Endodermal cell (in vitro differentiated cells): Measurements from ENCODE around the gene CD164. TPM values are rescaled to one million over a fixed set of nuclear protein-coding genes. Genes with fewer than 3 reads are reported as not detected.

ENCODE experiments used
- DNase-seq: peaks from one replicate; pipeline ENCODE4 v3.0.0-alpha.2; 2017
- H3K27ac ChIP-seq: 2 replicates; pipeline ENCODE4 v1.5.1; 2013; ENCODE audit warnings: mild to moderate bottlenecking, low read depth, low read length, moderate library complexity
- H3K27me3 ChIP-seq: 2 replicates; pipeline ENCODE4 v1.6.1; 2013; ENCODE audit warnings: mild to moderate bottlenecking, low read length, moderate library complexity; ENCODE audit not compliant: insufficient read depth, control insufficient read depth, poor library complexity, severe bottlenecking
- H3K36me3 ChIP-seq: 2 replicates; pipeline ENCODE4 v1.7.0; 2013; ENCODE audit warnings: mild to moderate bottlenecking, low read length, moderate library complexity; ENCODE audit not compliant: control insufficient read depth, insufficient read depth
- H3K4me1 ChIP-seq: one replicate; pipeline ENCODE4 v1.7.0; 2013; ENCODE audit warnings: low read length; ENCODE audit not compliant: control insufficient read depth, insufficient read depth
- H3K4me3 ChIP-seq: 2 replicates; pipeline ENCODE4 v1.5.1; 2013; ENCODE audit warnings: mild to moderate bottlenecking, low read length, moderate library complexity
- H3K9ac ChIP-seq: 2 replicates; pipeline ENCODE4 v1.6.1; 2013; ENCODE audit warnings: mild to moderate bottlenecking, low read length, moderate library complexity; ENCODE audit not compliant: poor library complexity, severe bottlenecking; ENCODE audit errors: extremely low read depth
- H3K9me3 ChIP-seq: 2 replicates; pipeline ENCODE4 v1.6.1; 2013; ENCODE audit warnings: mild to moderate bottlenecking, low read length, moderate library complexity; ENCODE audit not compliant: control insufficient read depth
- H3K27ac Mint-ChIP-seq: 2 replicates; pipeline ENCODE4 v1.8.0; 2020; ENCODE audit warnings: mixed read lengths
- H3K27me3 Mint-ChIP-seq: 2 replicates; pipeline ENCODE4 v1.8.0; 2021; ENCODE audit warnings: mild to moderate bottlenecking, mixed read lengths; ENCODE audit not compliant: insufficient read depth
- H3K36me3 Mint-ChIP-seq: 2 replicates; pipeline ENCODE4 v1.8.0; 2020; ENCODE audit warnings: low read depth, mixed read lengths
- H3K4me1 Mint-ChIP-seq: 2 replicates; pipeline ENCODE4 v1.8.0; 2020; ENCODE audit warnings: mixed read lengths
- H3K4me3 Mint-ChIP-seq: 2 replicates; pipeline ENCODE4 v1.8.0; 2020; ENCODE audit warnings: mild to moderate bottlenecking, moderate library complexity, mixed read lengths
- H3K9me3 Mint-ChIP-seq: 2 replicates; pipeline ENCODE4 v1.8.0; 2020; ENCODE audit warnings: mild to moderate bottlenecking, mixed read lengths
- WGBS, 2 experiments: methylation state at CpG; one replicate each; pipeline versions ENCODE4 v1.1.5 to v1.1.7; 2013; ENCODE audit warnings: missing lambda C conversion rate in 2 of 2, mixed read lengths in 1 of 2; ENCODE audit not compliant: insufficient coverage in 1 of 2, insufficient read length in 1 of 2; 5-methylcytosine and 5-hydroxymethylcytosine counted together
- total RNA-seq, 2 donors: library from RNA; stranded (reverse); fragmentation: NEBNext Ultra II Directional in 1 of 2; extraction: Animal tissue kit (Norgen Biotek cat#: 25700) in 1 of 2; gene quantifications; 2 replicates in 1 of 2; 3 replicates in 1 of 2; pipeline ENCODE4 v1.2.1, GENCODE V29; 2021
- TF ChIP-seq, protein P1 (sequence below): fragments of 200-600 bp; sonication (generic); conservative IDR thresholded peaks from 2 replicates; pipeline ENCODE4 v1.5.0; 2021; ENCODE audit warnings: antibody characterized with exemption, mild to moderate bottlenecking

Gene CD164
- total RNA-seq, 2 donors from 2014 or later, result 120 to 126 TPM

DNA sequence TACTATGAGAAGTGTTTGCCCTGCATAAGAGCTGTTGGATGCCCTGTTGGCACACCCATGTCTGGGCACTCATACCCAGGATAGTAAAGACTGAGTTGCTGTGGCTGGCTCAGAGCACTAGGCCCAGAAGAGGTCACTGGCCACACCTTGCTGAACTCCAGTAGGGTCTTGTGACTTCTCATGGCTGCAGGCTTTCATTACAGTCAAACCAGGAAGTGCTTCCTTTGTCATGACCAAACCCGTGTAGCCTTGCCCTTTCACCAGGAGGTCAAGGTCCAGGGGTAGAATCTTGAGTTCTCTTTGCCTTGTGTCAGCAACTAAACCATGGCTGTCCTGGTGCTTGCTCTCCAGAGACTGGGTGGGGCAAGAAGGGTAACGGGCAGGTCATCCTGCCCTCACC is 49.5 kb downstream of the CD164 start:
- H3K4me1 ChIP-seq, result no peaks in the 10 kb centered on the region
- H3K4me3 ChIP-seq, result no peak overlapping the region
- no peaks in the 10 kb centered on the region for H3K27me3 Mint-ChIP-seq
- H3K36me3 Mint-ChIP-seq, result no peaks in the 10 kb centered on the region
- no peaks in the 10 kb centered on the region for H3K4me1 Mint-ChIP-seq
- TF ChIP-seq, protein P1, sequence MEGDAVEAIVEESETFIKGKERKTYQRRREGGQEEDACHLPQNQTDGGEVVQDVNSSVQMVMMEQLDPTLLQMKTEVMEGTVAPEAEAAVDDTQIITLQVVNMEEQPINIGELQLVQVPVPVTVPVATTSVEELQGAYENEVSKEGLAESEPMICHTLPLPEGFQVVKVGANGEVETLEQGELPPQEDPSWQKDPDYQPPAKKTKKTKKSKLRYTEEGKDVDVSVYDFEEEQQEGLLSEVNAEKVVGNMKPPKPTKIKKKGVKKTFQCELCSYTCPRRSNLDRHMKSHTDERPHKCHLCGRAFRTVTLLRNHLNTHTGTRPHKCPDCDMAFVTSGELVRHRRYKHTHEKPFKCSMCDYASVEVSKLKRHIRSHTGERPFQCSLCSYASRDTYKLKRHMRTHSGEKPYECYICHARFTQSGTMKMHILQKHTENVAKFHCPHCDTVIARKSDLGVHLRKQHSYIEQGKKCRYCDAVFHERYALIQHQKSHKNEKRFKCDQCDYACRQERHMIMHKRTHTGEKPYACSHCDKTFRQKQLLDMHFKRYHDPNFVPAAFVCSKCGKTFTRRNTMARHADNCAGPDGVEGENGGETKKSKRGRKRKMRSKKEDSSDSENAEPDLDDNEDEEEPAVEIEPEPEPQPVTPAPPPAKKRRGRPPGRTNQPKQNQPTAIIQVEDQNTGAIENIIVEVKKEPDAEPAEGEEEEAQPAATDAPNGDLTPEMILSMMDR, result no peak
- H3K9me3 Mint-ChIP-seq, result peaks cover 2% of the 10 kb centered on the region
- DNase-seq, result no peak
- no peak overlapping the region for H3K4me3 Mint-ChIP-seq
- H3K9ac ChIP-seq, result no peak overlapping the region
- no peaks in the 10 kb centered on the region for H3K27me3 ChIP-seq
- 38 to 79% methylated on average over 1 to 2 of the region's 2 CpGs for WGBS, 2 experiments
- no peak overlapping the region for H3K27ac Mint-ChIP-seq
- H3K9me3 ChIP-seq, result no peaks in the 10 kb centered on the region
- H3K27ac ChIP-seq, result no peak overlapping the region
- no peaks in the 10 kb centered on the region for H3K36me3 ChIP-seq

DNA sequence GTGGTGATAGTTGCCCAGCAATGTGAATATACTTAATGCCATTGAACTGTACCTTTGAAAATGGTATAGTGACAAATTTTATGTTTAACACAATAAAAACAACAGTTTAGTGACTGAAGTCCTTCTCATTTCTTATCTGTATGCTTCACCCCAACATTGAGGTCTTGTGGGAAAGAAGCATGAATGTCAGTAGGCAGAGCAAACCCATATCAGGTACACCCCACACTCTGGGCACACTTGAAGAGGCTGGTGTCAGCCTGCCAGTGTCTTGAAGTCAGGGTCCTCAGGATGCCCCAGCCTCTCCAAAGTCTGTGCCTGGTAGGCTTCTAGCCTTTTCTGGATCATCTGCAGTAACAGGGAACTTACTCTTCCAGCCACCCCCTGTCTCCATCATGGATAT is 51.2 kb downstream of the CD164 start:
- TF ChIP-seq, protein P1, result no peak
- Histone ChIP-seq H3K4me1 (no peaks in the 10 kb centered on the region), H3K27ac (no peak overlapping the region), H3K4me3 (no peak overlapping the region), H3K9me3 (no peaks in the 10 kb centered on the region), H3K9ac (no peak overlapping the region), H3K36me3 (no peaks in the 10 kb centered on the region), H3K27me3 (no peaks in the 10 kb centered on the region)
- DNase-seq, result no peak
- Mint-ChIP-seq H3K27me3 (no peaks in the 10 kb centered on the region), H3K9me3 (peaks cover 3% of the 10 kb centered on the region), H3K36me3 (no peaks in the 10 kb centered on the region), H3K27ac (no peak overlapping the region), H3K4me3 (no peak overlapping the region), H3K4me1 (peaks cover 1% of the 10 kb centered on the region)

DNA sequence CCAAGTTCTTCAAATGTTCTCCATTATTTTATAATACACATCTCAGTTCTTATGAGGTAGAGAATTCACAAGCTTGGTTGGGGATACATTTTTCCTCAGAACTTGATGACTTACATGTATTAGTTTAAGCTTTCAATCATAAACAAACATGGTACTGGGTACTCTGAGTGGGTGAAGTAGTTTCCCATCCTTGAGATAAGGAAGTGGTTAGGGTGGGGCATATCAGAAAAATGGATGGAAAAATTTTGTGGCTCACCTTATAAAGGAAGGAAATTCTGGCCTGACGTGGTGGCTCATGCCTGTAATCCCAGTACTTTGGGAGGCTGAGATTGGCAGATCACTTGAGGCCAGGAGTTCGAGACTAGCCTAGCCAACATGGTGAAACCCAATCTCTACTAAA is 52.0 kb downstream of the CD164 start:
- Mint-ChIP-seq H3K9me3 (peaks cover 3% of the 10 kb centered on the region), H3K27ac (no peak overlapping the region), H3K4me1 (peaks cover 1% of the 10 kb centered on the region), H3K36me3 (no peaks in the 10 kb centered on the region), H3K27me3 (no peaks in the 10 kb centered on the region), H3K4me3 (no peak overlapping the region)
- Histone ChIP-seq H3K9me3 (no peaks in the 10 kb centered on the region), H3K36me3 (no peaks in the 10 kb centered on the region), H3K27ac (no peak overlapping the region), H3K4me3 (no peak overlapping the region), H3K4me1 (no peaks in the 10 kb centered on the region), H3K9ac (no peak overlapping the region), H3K27me3 (no peaks in the 10 kb centered on the region)
- no peak for DNase-seq
- WGBS, 2 experiments, result 87 to 89% methylated on average over 2 of the region's 2 CpGs
- TF ChIP-seq, protein P1, result no peak
